Vagina (tissue), 2 donors: Measurements from ENCODE around the gene WASF3. TPM values are rescaled to one million over a fixed set of nuclear protein-coding genes. Genes with fewer than 3 reads are reported as not detected.
"Not testable (repeated sequence)": the region's sequence is repeated elsewhere in the genome, so short reads cannot be mapped to it uniquely, and the experiment has no call there.

Experiments
- DNase-seq, 2 donors: peaks; one replicate each; pipeline ENCODE4 v3.0.0-alpha.2; 2017; ENCODE audit errors: extremely low spot score in 2 of 2
- H3K27ac ChIP-seq: fragments of 200-600 bp; sonication (generic); one replicate; pipeline ENCODE4 v1.5.1; 2019
- H3K27me3 ChIP-seq: fragments of 200-600 bp; sonication (generic); one replicate; pipeline ENCODE4 v1.5.1; 2019
- H3K36me3 ChIP-seq, 2 donors: fragments of 200-600 bp; sonication (generic); one replicate each; pipeline ENCODE4 v1.5.1; 2017 to 2019
- H3K4me1 ChIP-seq: fragments of 200-600 bp; sonication (generic); one replicate; pipeline ENCODE4 v1.5.1; 2019
- H3K4me3 ChIP-seq, 2 donors: fragments of 200-600 bp; sonication (generic); 1 replicate in 1 of 2; 2 replicates in 1 of 2; pipeline ENCODE4 v1.5.1; 2016 to 2019
- H3K9me3 ChIP-seq: fragments of 200-600 bp; sonication (generic); one replicate; pipeline ENCODE4 v1.5.1; 2019
- POLR2A ChIP-seq, 2 donors: fragments of 450-650 bp; IDR thresholded peaks; one replicate each; pipeline ENCODE4 v1.6.1; 2017; ENCODE audit warnings: antibody characterized with exemption in 2 of 2, mild to moderate bottlenecking in 2 of 2, moderate library complexity in 2 of 2
- POLR2AphosphoS5 ChIP-seq, 2 donors: sonication (generic); formaldehyde crosslinking; IDR thresholded peaks; one replicate each; pipeline ENCODE4 v1.9.0; 2017; ENCODE audit warnings: antibody characterized with exemption in 2 of 2, mild to moderate bottlenecking in 2 of 2, low read depth in 1 of 2; ENCODE audit not compliant: insufficient read depth in 1 of 2
- intact Hi-C: fragments of 100-400 bp; cut with DNase I; formaldehyde crosslinking; loops from one replicate; pipeline ENCODE4 v1.15.1; 2023
- total RNA-seq: library from RNA; depleted of rRNA; stranded (reverse); fragments of >200 nt; gene quantifications from one replicate; pipeline ENCODE4 v1.2.3, GENCODE V29; 2016
- TF ChIP-seq, protein P1 (sequence below), 3 experiments: fragments of 450-650 bp in 2 of 3; fragments of 200-600 bp in 1 of 3; sonication (generic) in 1 of 3; IDR thresholded peaks; one replicate each; pipeline ENCODE4 v1.5.1; 2017 to 2019; ENCODE audit warnings: antibody characterized with exemption in 3 of 3, mild to moderate bottlenecking in 2 of 3, moderate library complexity in 2 of 3

The WASF3 gene
- total RNA-seq, 1 donor from 2014 or later, result 20.4 TPM

DNA sequence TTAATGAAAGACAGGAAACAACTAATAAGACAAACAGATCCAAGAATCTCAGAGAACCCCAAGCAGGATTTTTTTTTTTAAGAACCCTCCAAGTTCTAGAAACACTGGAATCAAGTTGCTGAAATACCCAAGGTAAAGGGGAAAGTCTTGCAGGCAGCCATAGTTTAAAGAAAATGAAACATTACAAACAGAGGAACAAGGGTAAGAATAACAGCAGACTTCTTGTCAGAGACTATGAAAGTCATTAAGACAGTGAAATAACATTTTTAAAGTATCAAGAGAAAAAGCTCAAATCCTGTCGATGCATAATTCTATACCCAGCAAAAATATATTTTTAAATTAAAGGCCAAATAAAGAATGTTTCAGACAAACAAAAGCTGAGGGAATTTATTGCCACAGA is 67.1 kb downstream of the WASF3 start:
- Histone ChIP-seq H3K36me3 (no peaks in the 10 kb centered on the region), H3K9me3 (peaks cover 4% of the 10 kb centered on the region), H3K27me3 (no peaks in the 10 kb centered on the region), H3K4me1 (no peaks in the 10 kb centered on the region), H3K27ac (no peak overlapping the region), H3K4me3 (no peak overlapping the region)
- intact Hi-C loops, result no loop called here
- TF ChIP-seq POLR2AphosphoS5 (IDR thresholded peaks at IDR 0.05; ENCODE audit: insufficient read depth in 1 of 2, low read depth in 1 of 2) (no peak), POLR2A (IDR thresholded peaks at IDR 0.05) (no peak)
- TF ChIP-seq, protein P1, sequence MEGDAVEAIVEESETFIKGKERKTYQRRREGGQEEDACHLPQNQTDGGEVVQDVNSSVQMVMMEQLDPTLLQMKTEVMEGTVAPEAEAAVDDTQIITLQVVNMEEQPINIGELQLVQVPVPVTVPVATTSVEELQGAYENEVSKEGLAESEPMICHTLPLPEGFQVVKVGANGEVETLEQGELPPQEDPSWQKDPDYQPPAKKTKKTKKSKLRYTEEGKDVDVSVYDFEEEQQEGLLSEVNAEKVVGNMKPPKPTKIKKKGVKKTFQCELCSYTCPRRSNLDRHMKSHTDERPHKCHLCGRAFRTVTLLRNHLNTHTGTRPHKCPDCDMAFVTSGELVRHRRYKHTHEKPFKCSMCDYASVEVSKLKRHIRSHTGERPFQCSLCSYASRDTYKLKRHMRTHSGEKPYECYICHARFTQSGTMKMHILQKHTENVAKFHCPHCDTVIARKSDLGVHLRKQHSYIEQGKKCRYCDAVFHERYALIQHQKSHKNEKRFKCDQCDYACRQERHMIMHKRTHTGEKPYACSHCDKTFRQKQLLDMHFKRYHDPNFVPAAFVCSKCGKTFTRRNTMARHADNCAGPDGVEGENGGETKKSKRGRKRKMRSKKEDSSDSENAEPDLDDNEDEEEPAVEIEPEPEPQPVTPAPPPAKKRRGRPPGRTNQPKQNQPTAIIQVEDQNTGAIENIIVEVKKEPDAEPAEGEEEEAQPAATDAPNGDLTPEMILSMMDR (IDR thresholded peaks at IDR 0.05), result no peak
- no peak for DNase-seq

DNA sequence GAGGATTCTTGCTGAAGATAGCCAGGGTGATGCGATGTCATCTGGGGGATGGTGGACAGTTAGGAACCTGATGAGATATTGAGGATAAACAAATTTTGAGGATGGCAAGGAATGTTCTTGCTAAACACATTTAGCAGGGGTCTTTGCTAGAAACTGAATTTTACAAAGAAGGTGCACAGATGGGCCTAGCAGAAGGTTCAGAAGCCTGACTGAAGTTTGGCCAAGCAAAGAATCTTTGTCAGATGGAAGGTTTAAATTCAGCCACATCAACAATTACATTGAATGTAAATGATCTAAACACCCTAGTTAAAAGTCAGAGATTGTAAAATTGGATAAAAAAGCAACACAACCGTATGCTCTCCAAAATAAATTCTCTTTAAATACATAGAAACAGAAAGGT is 68.8 kb downstream of the WASF3 start:
- no peak overlapping the region for H3K4me3 ChIP-seq
- H3K4me1 ChIP-seq, result no peaks in the 10 kb centered on the region
- H3K27me3 ChIP-seq, result no peaks in the 10 kb centered on the region
- no peak for DNase-seq
- no peaks in the 10 kb centered on the region for H3K36me3 ChIP-seq
- TF ChIP-seq POLR2AphosphoS5 (IDR thresholded peaks at IDR 0.05; ENCODE audit: insufficient read depth in 1 of 2, low read depth in 1 of 2) (no peak), POLR2A (IDR thresholded peaks at IDR 0.05) (no peak)
- TF ChIP-seq, protein P1 (IDR thresholded peaks at IDR 0.05), result no peak
- no peak overlapping the region for H3K27ac ChIP-seq
- H3K9me3 ChIP-seq, result peaks cover 4% of the 10 kb centered on the region
- intact Hi-C loops, result no loop called here

DNA sequence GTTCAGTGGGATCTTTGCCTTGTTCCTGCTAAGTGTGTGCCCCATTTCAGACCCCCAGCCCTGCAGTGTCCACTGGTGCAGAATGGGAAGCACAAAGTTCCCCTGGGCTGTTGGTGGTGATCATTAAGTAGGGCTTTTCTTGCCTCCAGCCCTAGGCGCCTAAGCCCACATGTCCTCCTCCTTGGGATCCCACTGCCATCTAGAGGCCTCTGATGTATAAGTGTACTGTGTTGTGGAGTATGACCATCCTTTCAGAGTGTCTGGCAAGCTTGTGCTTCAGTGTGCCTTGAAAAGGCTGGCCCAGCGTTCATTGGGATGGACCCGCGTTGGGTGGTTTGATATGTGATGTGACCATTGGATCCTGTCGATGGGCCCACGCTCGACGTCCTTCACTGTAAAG is 71.2 kb downstream of the WASF3 start:
- Histone ChIP-seq H3K4me1 (no peaks in the 10 kb centered on the region), H3K36me3 (no peaks in the 10 kb centered on the region), H3K27me3 (no peaks in the 10 kb centered on the region), H3K4me3 (no peak overlapping the region), H3K27ac (no peak overlapping the region), H3K9me3 (peaks cover 4% of the 10 kb centered on the region)
- TF ChIP-seq POLR2AphosphoS5 (IDR thresholded peaks at IDR 0.05; ENCODE audit: insufficient read depth in 1 of 2, low read depth in 1 of 2) (no peak), POLR2A (IDR thresholded peaks at IDR 0.05) (no peak)
- TF ChIP-seq, protein P1 (IDR thresholded peaks at IDR 0.05), result no peak
- intact Hi-C loops, result no loop called here
- no peak for DNase-seq

DNA sequence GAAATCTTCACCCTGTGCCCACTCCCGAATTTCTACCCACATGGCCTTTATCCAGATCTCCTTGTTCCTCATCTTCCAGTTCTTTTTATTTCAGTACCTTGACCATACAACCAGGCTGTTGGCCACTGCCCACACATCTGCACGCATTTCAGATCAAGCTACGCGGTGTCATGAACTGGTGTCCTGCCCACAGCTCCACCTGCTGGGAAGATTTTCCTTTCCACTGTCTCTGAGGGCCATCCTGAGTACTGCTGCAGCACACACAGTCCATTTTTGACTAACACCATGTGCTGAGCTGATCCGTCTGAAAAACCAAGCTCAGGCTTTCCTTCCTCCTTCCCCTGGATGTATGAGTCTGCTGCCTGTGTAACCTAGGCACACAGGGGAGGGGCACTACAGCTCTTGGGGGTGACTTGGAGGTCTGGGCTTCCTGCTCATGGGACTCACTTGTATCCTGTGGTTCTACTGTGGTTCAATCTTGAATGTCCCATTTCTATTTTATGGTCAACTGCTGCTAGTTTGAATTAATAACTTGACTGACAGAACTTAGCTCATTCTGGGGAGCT is 71.9 kb downstream of the WASF3 start:
- H3K4me1 ChIP-seq, result no peaks in the 10 kb centered on the region
- intact Hi-C loops, result no loop called here
- TF ChIP-seq, protein P1 (IDR thresholded peaks at IDR 0.05), result no peak
- TF ChIP-seq POLR2A (IDR thresholded peaks at IDR 0.05) (no peak), POLR2AphosphoS5 (IDR thresholded peaks at IDR 0.05; ENCODE audit: insufficient read depth in 1 of 2, low read depth in 1 of 2) (no peak)

DNA sequence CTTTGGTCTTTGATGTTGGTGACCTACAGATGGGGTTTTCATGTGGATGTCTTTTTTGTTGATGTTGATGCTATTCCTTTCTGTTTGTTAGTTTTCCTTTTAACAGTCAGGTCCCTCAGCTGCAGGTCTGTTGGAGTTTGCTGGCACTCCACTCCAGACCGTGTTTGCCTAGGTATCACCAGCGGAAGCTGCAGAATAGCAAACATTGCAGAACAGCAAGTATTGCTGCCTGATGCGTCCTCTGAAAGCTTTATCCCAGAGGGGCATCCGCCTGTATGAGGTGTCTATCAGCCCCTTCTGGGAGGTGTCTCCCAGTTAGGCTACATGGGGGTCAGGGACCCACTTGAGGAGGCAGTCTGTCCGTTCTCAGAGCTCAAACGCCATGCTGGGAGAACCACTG is 78.2 kb downstream of the WASF3 start:
- H3K27ac ChIP-seq, intact Hi-C loops, H3K4me1 ChIP-seq, DNase-seq, H3K36me3 ChIP-seq, H3K4me3 ChIP-seq, H3K27me3 ChIP-seq, H3K9me3 ChIP-seq: not testable (repeated sequence)

More for the DNA sequence above, 71.9 kb downstream of the WASF3 start:
- H3K27ac ChIP-seq, result no peak overlapping the region
- H3K9me3 ChIP-seq, result peaks cover 2% of the 10 kb centered on the region
- DNase-seq, result no peak
- H3K4me3 ChIP-seq, result no peak overlapping the region
- no peaks in the 10 kb centered on the region for H3K36me3 ChIP-seq
- H3K27me3 ChIP-seq, result no peaks in the 10 kb centered on the region

DNA sequence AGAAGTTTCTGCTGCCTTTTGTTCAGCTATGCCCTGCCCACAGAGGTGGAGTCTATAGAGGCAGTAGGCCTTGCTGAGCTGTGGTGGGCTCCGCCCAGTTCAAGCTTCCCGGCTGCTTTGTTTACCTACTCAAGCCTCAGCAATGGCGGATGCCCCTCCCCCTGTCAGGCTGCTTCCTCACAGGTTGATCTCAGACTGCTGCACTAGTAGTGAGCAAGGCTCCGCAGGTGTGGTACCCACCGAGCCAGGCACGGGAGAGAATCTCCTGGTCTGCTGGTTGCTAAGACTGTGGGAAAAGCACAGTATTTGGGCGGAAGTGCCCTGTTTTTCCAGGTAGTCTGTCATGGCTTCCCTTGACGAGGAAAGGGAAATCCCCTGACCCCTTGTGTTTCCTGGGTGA is 78.6 kb downstream of the WASF3 start:
- H3K9me3 ChIP-seq, H3K36me3 ChIP-seq, DNase-seq, intact Hi-C loops, H3K4me1 ChIP-seq, H3K4me3 ChIP-seq, H3K27me3 ChIP-seq, H3K27ac ChIP-seq: not testable (repeated sequence)
